Measurements from ENCODE around the gene CDK19. TPM values are rescaled to one million over a fixed set of nuclear protein-coding genes. Genes with fewer than 3 reads are reported as not detected.

Gene CDK19
- total RNA-seq, 1 experiment from 2014 or later, result 24.3 TPM

DNA sequence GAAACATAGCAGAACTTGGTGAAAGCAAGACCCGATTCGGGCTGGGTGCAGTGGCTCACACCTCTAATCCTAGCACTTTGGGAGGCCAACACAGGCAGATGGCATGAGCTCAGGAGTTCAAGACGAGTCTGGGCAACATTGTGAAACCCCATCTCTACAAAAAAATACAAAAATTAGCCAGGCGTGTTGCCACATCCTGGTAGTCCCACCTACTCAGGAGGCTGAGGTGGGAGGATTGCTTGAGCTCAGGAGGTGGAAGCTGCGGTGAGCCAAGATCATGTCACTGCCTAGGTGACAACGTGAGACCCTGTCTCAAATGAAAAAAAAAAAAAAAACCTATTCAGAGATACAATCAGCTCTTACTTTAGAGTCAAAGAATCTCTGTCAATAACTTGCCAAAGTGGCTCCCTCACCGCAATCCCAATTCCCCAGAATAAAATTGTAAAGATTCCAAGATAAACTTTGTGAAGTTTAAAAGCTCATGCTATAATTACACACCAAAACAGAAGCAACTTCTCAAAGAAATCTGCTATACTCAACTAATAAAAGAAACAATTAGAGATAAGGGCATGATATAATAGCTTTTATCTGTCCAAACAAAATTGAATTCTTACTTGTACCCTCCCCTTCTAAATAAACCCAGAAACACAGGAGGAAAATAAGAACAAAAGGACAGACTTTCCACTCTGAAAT lies 33.6 kb downstream of the CDK19 start:
- CTCF ChIA-PET, result no interaction called here
- intact Hi-C loops (cut with micrococcal nuclease; ENCODE audit: unreplicated experiment), result no loop called here

DNA sequence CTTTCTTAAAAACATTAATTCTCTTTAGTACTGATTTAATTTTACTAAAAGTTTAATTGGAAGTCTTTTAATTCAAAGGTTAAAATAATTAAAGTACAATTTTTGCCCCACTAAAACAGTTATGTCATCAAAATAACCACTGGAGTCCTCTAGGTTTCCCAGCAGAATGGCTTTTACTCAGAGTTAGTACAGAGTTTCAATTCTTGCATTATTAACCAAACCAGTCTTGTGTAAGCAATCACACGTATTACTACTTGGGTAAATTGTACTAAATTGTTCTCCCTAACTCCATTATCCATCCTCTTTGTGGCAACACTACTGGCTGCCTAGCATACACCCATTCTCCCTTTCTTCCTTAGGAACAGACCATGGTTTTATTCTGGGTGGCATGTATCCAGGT lies 36.9 kb downstream of the CDK19 start:
- Mint-ChIP-seq H3K9me3 (ENCODE audit: low read depth, unreplicated experiment) (no peaks in the 10 kb centered on the region), H3K27me3 (ENCODE audit: unreplicated experiment) (no peaks in the 10 kb centered on the region), H3K4me3 (ENCODE audit: low read depth, unreplicated experiment) (no peak overlapping the region), H3K27ac (ENCODE audit: unreplicated experiment) (no peak overlapping the region), H3K4me1 (ENCODE audit: low read depth, unreplicated experiment) (no peaks in the 10 kb centered on the region), H3K36me3 (ENCODE audit: insufficient read depth, unreplicated experiment) (no peaks in the 10 kb centered on the region)
- TF ChIP-seq, protein P1, sequence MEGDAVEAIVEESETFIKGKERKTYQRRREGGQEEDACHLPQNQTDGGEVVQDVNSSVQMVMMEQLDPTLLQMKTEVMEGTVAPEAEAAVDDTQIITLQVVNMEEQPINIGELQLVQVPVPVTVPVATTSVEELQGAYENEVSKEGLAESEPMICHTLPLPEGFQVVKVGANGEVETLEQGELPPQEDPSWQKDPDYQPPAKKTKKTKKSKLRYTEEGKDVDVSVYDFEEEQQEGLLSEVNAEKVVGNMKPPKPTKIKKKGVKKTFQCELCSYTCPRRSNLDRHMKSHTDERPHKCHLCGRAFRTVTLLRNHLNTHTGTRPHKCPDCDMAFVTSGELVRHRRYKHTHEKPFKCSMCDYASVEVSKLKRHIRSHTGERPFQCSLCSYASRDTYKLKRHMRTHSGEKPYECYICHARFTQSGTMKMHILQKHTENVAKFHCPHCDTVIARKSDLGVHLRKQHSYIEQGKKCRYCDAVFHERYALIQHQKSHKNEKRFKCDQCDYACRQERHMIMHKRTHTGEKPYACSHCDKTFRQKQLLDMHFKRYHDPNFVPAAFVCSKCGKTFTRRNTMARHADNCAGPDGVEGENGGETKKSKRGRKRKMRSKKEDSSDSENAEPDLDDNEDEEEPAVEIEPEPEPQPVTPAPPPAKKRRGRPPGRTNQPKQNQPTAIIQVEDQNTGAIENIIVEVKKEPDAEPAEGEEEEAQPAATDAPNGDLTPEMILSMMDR (IDR thresholded peaks at IDR 0.05; ENCODE audit: unreplicated experiment), result no peak
- DNase-seq, result no peak
- no TSS peak for BruUV-seq (replicated peaks)
- CTCF ChIA-PET, result no interaction called here
- intact Hi-C loops (cut with micrococcal nuclease; ENCODE audit: unreplicated experiment), result no loop called here

More for the DNA sequence above, 33.6 kb downstream of the CDK19 start:
- Mint-ChIP-seq H3K36me3 (ENCODE audit: insufficient read depth, unreplicated experiment) (no peaks in the 10 kb centered on the region), H3K9me3 (ENCODE audit: low read depth, unreplicated experiment) (peaks cover 2% of the 10 kb centered on the region), H3K27me3 (ENCODE audit: unreplicated experiment) (no peaks in the 10 kb centered on the region), H3K27ac (ENCODE audit: unreplicated experiment) (no peak overlapping the region), H3K4me3 (ENCODE audit: low read depth, unreplicated experiment) (no peak overlapping the region), H3K4me1 (ENCODE audit: low read depth, unreplicated experiment) (no peaks in the 10 kb centered on the region)
- no TSS peak for BruUV-seq (replicated peaks)
- TF ChIP-seq, protein P1 (IDR thresholded peaks at IDR 0.05; ENCODE audit: unreplicated experiment), result no peak
- no peak for DNase-seq

DNA sequence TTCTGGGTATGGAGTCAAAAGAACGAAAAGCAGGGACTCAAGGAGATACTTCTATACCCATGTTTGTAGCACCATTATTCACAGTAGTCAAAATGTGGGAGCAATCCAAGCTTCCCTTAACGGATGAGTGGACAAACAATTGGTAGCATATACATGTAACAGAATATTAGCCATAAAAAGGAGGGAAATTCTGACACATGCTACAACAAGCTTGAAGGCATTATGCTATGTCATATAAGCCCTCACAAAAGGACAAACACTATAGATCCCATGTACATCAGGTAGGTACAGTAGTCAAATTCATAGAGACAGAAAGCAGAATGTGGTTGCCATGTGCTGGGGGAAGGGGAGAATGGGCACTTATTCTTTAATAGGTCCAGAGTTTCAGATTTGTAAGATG lies 37.6 kb downstream of the CDK19 start:
- intact Hi-C loops (cut with micrococcal nuclease; ENCODE audit: unreplicated experiment), result no loop called here
- Mint-ChIP-seq H3K36me3 (ENCODE audit: insufficient read depth, unreplicated experiment) (no peaks in the 10 kb centered on the region), H3K9me3 (ENCODE audit: low read depth, unreplicated experiment) (no peaks in the 10 kb centered on the region), H3K4me3 (ENCODE audit: low read depth, unreplicated experiment) (no peak overlapping the region), H3K4me1 (ENCODE audit: low read depth, unreplicated experiment) (no peaks in the 10 kb centered on the region), H3K27me3 (ENCODE audit: unreplicated experiment) (no peaks in the 10 kb centered on the region), H3K27ac (ENCODE audit: unreplicated experiment) (no peak overlapping the region)
- CTCF ChIA-PET, result no interaction called here
- no peak for DNase-seq
- BruUV-seq (replicated peaks), result no TSS peak
- TF ChIP-seq, protein P1 (IDR thresholded peaks at IDR 0.05; ENCODE audit: unreplicated experiment), result no peak

DNA sequence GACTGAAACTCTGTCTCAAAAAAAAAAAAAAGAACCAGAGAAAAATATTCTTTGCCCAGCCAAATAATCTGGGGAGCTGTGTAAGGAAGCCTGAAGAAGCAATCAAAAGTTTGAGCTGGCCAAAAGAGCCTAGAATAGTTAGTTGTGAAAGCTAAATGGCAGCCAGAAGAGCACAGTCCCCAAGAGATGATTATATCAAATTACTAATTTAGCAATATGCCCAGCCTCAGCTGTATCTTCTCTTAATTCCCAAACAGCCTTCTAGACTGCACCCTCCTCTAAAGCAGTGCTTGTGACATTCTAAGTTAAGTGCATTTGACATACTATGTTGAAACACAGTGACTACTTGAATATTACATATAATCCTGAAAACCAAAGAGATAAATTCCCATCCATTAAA lies 38.9 kb downstream of the CDK19 start:
- TF ChIP-seq, protein P1 (IDR thresholded peaks at IDR 0.05; ENCODE audit: unreplicated experiment), result no peak
- H3K27ac Mint-ChIP-seq (ENCODE audit: unreplicated experiment), result no peak overlapping the region
- BruUV-seq (replicated peaks), result no TSS peak
- no peaks in the 10 kb centered on the region for H3K36me3 Mint-ChIP-seq (ENCODE audit: insufficient read depth, unreplicated experiment)
- H3K4me3 Mint-ChIP-seq (ENCODE audit: low read depth, unreplicated experiment), result no peak overlapping the region
- no peaks in the 10 kb centered on the region for H3K27me3 Mint-ChIP-seq (ENCODE audit: unreplicated experiment)
- CTCF ChIA-PET, result interaction anchor here (0.7 kb wide), 1 partner anchor 12 kb away, joined by 3 read pairs; no protein-coding TSS in a partner anchor
- DNase-seq, result no peak
- intact Hi-C loops (cut with micrococcal nuclease; ENCODE audit: unreplicated experiment), result no loop called here
- no peaks in the 10 kb centered on the region for H3K4me1 Mint-ChIP-seq (ENCODE audit: low read depth, unreplicated experiment)
- H3K9me3 Mint-ChIP-seq (ENCODE audit: low read depth, unreplicated experiment), result no peaks in the 10 kb centered on the region
